OCI-LY7 (cell line): ENCODE results near the gene MUSK. TPM values are rescaled to one million over a fixed set of nuclear protein-coding genes. Genes with fewer than 3 reads are reported as not detected.

ENCODE experiments used
- BruUV-seq: library from RNA; stranded (reverse); fragments of 400-500 nt; replicated peaks from 2 replicates; lab custom pipeline; 2021; lab: Mats Ljungman, UMichigan
- CTCF ChIA-PET: fragments of 300-600 bp; sonication (Branson Sonifier 250); formaldehyde crosslinking; loops from one replicate; lab custom pipeline; 2022; ENCODE audit warnings: antibody characterized with exemption; ENCODE audit not compliant: unreplicated experiment; lab: Charles Lee
- POLR2A ChIA-PET: fragments of 300-600 bp; sonication (Branson Sonifier 250); formaldehyde crosslinking; loops from one replicate; lab custom pipeline; 2022; ENCODE audit warnings: antibody characterized with exemption; lab: Charles Lee
- DNase-seq: peaks from one replicate; pipeline ENCODE4 v3.0.0-alpha.2; 2015; ENCODE audit warnings: low spot score
- H2AFZ ChIP-seq: fragments of 200-600 bp; sonication (generic), shearing (Covaris generic); 2 replicates; pipeline ENCODE4 v1.6.1; 2014; ENCODE audit warnings: mild to moderate bottlenecking, antibody characterized with exemption, low read length, moderate library complexity
- H3K27ac ChIP-seq: fragments of 200-600 bp; sonication (generic); 2 replicates; pipeline ENCODE4 v1.5.1; 2014; ENCODE audit warnings: mixed run types, low read depth, mild to moderate bottlenecking, moderate library complexity, low read length, inconsistent platforms; ENCODE audit not compliant: poor library complexity, severe bottlenecking
- H3K36me3 ChIP-seq: fragments of 200-600 bp; sonication (generic); 2 replicates; pipeline ENCODE4 v1.6.1; 2014; ENCODE audit warnings: mild to moderate bottlenecking, antibody characterized with exemption, low read length, moderate library complexity, mixed read lengths; ENCODE audit not compliant: insufficient read depth
- H3K4me1 ChIP-seq: fragments of 200-600 bp; sonication (generic); 2 replicates; pipeline ENCODE4 v1.5.1; 2014; ENCODE audit warnings: mild to moderate bottlenecking, low read length; ENCODE audit not compliant: insufficient read depth, poor library complexity, severe bottlenecking
- H3K4me2 ChIP-seq: fragments of 200-600 bp; sonication (generic); 2 replicates; pipeline ENCODE4 v1.6.1; 2014; ENCODE audit warnings: mild to moderate bottlenecking, low read length
- H3K4me3 ChIP-seq: fragments of 200-600 bp; sonication (generic); 2 replicates; pipeline ENCODE4 v1.5.1; 2014; ENCODE audit warnings: mild to moderate bottlenecking, low read depth, low read length; ENCODE audit not compliant: poor library complexity, severe bottlenecking
- H3K79me2 ChIP-seq: fragments of 200-600 bp; sonication (generic); 2 replicates; pipeline ENCODE4 v1.6.1; 2016; ENCODE audit warnings: low read depth, mild to moderate bottlenecking, low read length, moderate library complexity, mixed read lengths; ENCODE audit not compliant: insufficient read depth
- H3K9me2 ChIP-seq: fragments of 200-600 bp; sonication (generic); 2 replicates; pipeline ENCODE4 v1.6.1; 2016; ENCODE audit warnings: mild to moderate bottlenecking, low read length, mixed read lengths; ENCODE audit not compliant: insufficient read depth
- H3K9me3 ChIP-seq: fragments of 200-600 bp; sonication (generic); 2 replicates; pipeline ENCODE4 v1.6.1; 2014; ENCODE audit warnings: mild to moderate bottlenecking, mixed run types, low read length, mixed read lengths
- H4K20me1 ChIP-seq: fragments of 200-600 bp; sonication (generic); 2 replicates; pipeline ENCODE4 v1.6.1; 2014; ENCODE audit warnings: mild to moderate bottlenecking, antibody characterized with exemption, low read length, moderate library complexity, mixed read lengths; ENCODE audit not compliant: insufficient read depth
- EZH2phosphoT487 ChIP-seq: fragments of 200-600 bp; sonication (generic); IDR thresholded peaks from 2 replicates; pipeline ENCODE4 v1.6.1; 2018; ENCODE audit warnings: low read depth, borderline replicate concordance, mild to moderate bottlenecking, mixed run types, antibody characterized with exemption, low read length, moderate library complexity, mixed read lengths
- intact Hi-C: fragments of 100-400 bp; cut with micrococcal nuclease; formaldehyde crosslinking; loops from one replicate; pipeline ENCODE4 v1.10.0; 2022; ENCODE audit not compliant: unreplicated experiment
- total RNA-seq, 2 experiments: library from RNA; depleted of rRNA in 1 of 2; stranded (reverse); fragments of >200 nt in 1 of 2; shearing (Covaris generic) in 1 of 2; gene quantifications; 2 replicates each; pipeline ENCODE4 v1.2.3, GENCODE V29; 2014 to 2022
- TF ChIP-seq, protein P1 (sequence below): fragments of 200-600 bp; sonication (generic); conservative IDR thresholded peaks from 2 replicates; pipeline ENCODE4 v1.5.1; 2014; ENCODE audit warnings: mild to moderate bottlenecking, antibody characterized with exemption, low read length, moderate library complexity, mixed read lengths

Gene MUSK
- total RNA-seq, 2 experiments from 2014 or later = not detected

DNA sequence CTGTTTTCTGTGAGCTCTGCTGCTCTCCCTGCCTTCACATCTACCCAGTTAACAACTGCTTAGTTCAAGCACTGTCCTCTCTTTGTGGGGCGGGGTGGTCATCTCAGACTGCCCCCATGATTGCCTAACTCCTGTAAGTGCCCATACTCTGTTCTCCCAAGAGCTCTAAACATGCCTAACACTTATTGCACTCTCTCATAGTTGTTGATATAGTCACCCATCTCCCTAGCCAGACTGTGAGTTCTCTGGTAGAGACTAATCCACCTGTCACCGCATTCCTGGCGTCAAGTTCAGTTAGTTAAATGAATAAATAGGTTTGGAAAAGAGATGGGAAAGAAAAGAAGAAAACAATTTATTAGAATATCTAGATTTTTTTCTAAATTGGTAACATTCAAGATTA lies 18.3 kb upstream of the MUSK start:
- Histone ChIP-seq H4K20me1 (no peaks in the 10 kb centered on the region), H3K79me2 (no peaks in the 10 kb centered on the region), H3K36me3 (no peaks in the 10 kb centered on the region), H3K4me3 (no peak overlapping the region), H3K27ac (no peak overlapping the region), H2AFZ (no peak overlapping the region), H3K4me1 (no peaks in the 10 kb centered on the region), H3K4me2 (no peak overlapping the region), H3K9me2 (no peaks in the 10 kb centered on the region), H3K9me3 (no peaks in the 10 kb centered on the region)
- TF ChIP-seq EZH2phosphoT487 = no peak
- TF ChIP-seq, protein P1, sequence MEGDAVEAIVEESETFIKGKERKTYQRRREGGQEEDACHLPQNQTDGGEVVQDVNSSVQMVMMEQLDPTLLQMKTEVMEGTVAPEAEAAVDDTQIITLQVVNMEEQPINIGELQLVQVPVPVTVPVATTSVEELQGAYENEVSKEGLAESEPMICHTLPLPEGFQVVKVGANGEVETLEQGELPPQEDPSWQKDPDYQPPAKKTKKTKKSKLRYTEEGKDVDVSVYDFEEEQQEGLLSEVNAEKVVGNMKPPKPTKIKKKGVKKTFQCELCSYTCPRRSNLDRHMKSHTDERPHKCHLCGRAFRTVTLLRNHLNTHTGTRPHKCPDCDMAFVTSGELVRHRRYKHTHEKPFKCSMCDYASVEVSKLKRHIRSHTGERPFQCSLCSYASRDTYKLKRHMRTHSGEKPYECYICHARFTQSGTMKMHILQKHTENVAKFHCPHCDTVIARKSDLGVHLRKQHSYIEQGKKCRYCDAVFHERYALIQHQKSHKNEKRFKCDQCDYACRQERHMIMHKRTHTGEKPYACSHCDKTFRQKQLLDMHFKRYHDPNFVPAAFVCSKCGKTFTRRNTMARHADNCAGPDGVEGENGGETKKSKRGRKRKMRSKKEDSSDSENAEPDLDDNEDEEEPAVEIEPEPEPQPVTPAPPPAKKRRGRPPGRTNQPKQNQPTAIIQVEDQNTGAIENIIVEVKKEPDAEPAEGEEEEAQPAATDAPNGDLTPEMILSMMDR = no peak
- intact Hi-C loops = no loop called here
- no TSS peak for BruUV-seq
- ChIA-PET CTCF (no interaction called here), POLR2A (interaction anchor here (0.6 kb wide), 1 partner anchor 636 kb away, joined by 7 read pairs; no protein-coding TSS in a partner anchor)
- no peak for DNase-seq

DNA sequence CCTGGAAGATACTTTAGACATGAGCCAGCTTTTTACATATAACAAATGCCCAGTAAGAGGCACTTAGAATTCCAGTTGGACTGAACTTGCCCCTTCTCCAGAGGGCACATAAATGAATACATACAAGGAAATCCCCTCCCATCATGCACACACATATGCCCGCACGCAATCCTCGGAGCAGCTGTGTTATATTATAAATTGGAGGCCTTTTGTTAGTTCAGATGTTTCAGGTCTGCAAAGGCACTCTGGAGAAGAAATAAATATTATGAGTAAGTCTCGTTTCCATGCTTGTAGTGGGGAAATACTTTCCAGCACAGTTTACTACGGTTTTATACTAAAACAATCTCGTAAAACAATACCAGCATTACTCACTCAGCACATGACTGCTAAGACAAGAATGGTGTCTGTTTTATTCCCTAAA lies 17.6 kb upstream of the MUSK start:
- no TSS peak for BruUV-seq
- no peak overlapping the region for H3K4me3 ChIP-seq
- no peak overlapping the region for H2AFZ ChIP-seq
- TF ChIP-seq EZH2phosphoT487 = no peak
- TF ChIP-seq, protein P1 = no peak
- H3K4me2 ChIP-seq = no peak overlapping the region
- no peak overlapping the region for H3K27ac ChIP-seq
- H3K79me2 ChIP-seq = no peaks in the 10 kb centered on the region
- H3K9me3 ChIP-seq = no peaks in the 10 kb centered on the region
- POLR2A ChIA-PET = interaction anchor here (0.6 kb wide), 1 partner anchor 635 kb away, joined by 7 read pairs; no protein-coding TSS in a partner anchor
- H4K20me1 ChIP-seq = no peaks in the 10 kb centered on the region
- intact Hi-C loops = no loop called here
- no peak for DNase-seq
- no peaks in the 10 kb centered on the region for H3K4me1 ChIP-seq
- H3K36me3 ChIP-seq = no peaks in the 10 kb centered on the region
- H3K9me2 ChIP-seq = no peaks in the 10 kb centered on the region
- CTCF ChIA-PET = no interaction called here

DNA sequence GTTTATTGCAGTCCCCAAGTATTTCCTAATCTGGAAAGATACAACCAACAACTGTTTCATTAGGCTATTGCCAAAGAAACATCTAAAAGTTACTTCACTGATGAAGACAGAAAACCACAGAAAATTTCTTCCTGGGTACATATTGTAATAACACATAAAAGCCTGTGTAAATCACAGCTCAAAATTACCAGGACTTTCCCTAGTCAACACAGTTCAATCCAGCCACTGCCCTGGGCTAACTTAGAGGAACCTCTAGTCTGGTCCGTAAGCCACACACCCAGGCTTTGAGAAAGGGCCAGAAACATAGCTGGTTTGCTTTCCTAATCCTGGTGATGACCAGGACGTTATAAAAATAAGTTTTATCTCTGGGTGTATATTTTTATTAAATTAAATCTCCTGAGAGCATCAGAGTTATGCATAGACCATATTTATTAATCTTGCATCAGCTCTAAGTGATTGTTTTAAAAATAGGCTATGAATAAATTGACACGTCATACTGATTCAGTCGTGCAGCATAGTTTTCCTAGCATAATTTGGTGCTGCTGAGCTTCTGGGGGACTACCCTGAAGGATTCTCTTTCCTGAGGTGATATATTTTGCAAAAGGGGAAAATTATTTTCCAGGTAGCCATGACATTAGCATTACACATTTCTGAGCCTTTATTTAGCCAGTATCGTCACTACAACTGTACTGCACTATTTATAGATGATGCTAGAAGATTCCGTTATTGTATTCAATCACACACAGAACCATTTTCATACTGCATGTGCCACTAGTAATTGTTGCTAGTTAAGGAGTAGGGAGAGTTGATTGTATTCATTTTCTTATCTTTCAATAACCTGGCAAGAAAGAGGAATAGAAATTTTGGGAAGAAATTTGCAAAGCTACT lies 12.6 kb upstream of the MUSK start:
- H3K79me2 ChIP-seq = no peaks in the 10 kb centered on the region
- no peak overlapping the region for H3K4me2 ChIP-seq
- H3K9me3 ChIP-seq = no peaks in the 10 kb centered on the region
- H3K9me2 ChIP-seq = no peaks in the 10 kb centered on the region
- no peak for DNase-seq
- intact Hi-C loops = no loop called here
- no peaks in the 10 kb centered on the region for H3K36me3 ChIP-seq
- no peaks in the 10 kb centered on the region for H3K4me1 ChIP-seq
- CTCF ChIA-PET = no interaction called here
- H4K20me1 ChIP-seq = no peaks in the 10 kb centered on the region
- H2AFZ ChIP-seq = no peak overlapping the region
- BruUV-seq = no TSS peak
- no peak for TF ChIP-seq EZH2phosphoT487
- TF ChIP-seq, protein P1 = no peak
- no peak overlapping the region for H3K4me3 ChIP-seq
- POLR2A ChIA-PET = interaction anchor here (0.7 kb wide), 1 partner anchor 284 kb away, joined by 3 read pairs; no protein-coding TSS in a partner anchor
- H3K27ac ChIP-seq = no peak overlapping the region
